GM19023 (cell line): ENCODE results near the gene PABPN1L.

Experiments
- ATAC-seq: cut with Tn5 transposase; IDR thresholded peaks from one replicate; pipeline ENCODE4 v1.9.1; 2021; ENCODE audit warnings: mild to moderate bottlenecking, moderate library complexity; ENCODE audit not compliant: unreplicated experiment

Gene PABPN1L

GRCh38 chr16:88870608-88871348 is 4.3 kb upstream of the PABPN1L start:
- no peak for ATAC-seq

- no peak for ATAC-seq
Observed at GRCh38 chr16:88869673-88869980, 3.2 kb upstream of the PABPN1L start.

- no peak for ATAC-seq
Observed at GRCh38 chr16:88868974-88869672, 2.7 kb upstream of the PABPN1L start.

GRCh38 chr16:88867581-88868246 is 1.3 kb upstream of the PABPN1L start:
- ATAC-seq = no peak

- ATAC-seq = no peak
Observed at GRCh38 chr16:88865742-88866141, 718 bp downstream of the PABPN1L start.

- no peak for ATAC-seq
Observed at GRCh38 chr16:88865310-88865709, 1.1 kb downstream of the PABPN1L start.

GRCh38 chr16:88864521-88864920 is 1.9 kb downstream of the PABPN1L start:
- ATAC-seq = no peak

- no peak for ATAC-seq
Observed at GRCh38 chr16:88864099-88864498, 2.4 kb downstream of the PABPN1L start.

GRCh38 chr16:88863426-88863825 is 3.0 kb downstream of the PABPN1L start:
- ATAC-seq = no peak

- ATAC-seq = no peak
Observed at GRCh38 chr16:88862968-88863367, 3.5 kb downstream of the PABPN1L start.

- ATAC-seq = no peak
Observed at GRCh38 chr16:88861359-88861758, 5.1 kb downstream of the PABPN1L start.

GRCh38 chr16:88859381-88860091 is 6.9 kb downstream of the PABPN1L start:
- no peak for ATAC-seq

- peak; percentile 45 for ATAC-seq
Observed at GRCh38 chr16:88857728-88858339, 8.6 kb downstream of the PABPN1L start.

GRCh38 chr16:88856828-88857727 is 9.4 kb downstream of the PABPN1L start, which contains the start of the genes GALNS and TRAPPC2L:
Gene GALNS, minus strand, starts transcription at chr16:88856947. Its CDS starts 70 bp downstream, at chr16:88856877.
Gene TRAPPC2L, plus strand, starts transcription at chr16:88857127. Its CDS starts 24 bp downstream, at chr16:88857151.
- ATAC-seq = peak; percentile 76

- peak; percentile 21 for ATAC-seq
Observed at GRCh38 chr16:88856122-88856827, 10.2 kb downstream of the PABPN1L start.

GRCh38 chr16:88855736-88856121 is 10.7 kb downstream of the PABPN1L start:
- ATAC-seq = no peak

GRCh38 chr16:88855176-88855575 is 11.3 kb downstream of the PABPN1L start:
- no peak for ATAC-seq

GRCh38 chr16:88854306-88855111 is 12.0 kb downstream of the PABPN1L start:
- no peak for ATAC-seq
